ENCODE measurements around the gene RBM17. TPM values are rescaled to one million over a fixed set of nuclear protein-coding genes. Genes with fewer than 3 reads are reported as not detected.

The RBM17 gene
- total RNA-seq, 1 donor from 2014 or later = 142 TPM

GRCh38 chr10:6117711-6118110 is 28.9 kb downstream of the RBM17 start:
- Mint-ChIP-seq H3K4me3 (no peak overlapping the region), H3K27me3 (ENCODE audit: low read depth) (no peaks in the 10 kb centered on the region), H3K36me3 (ENCODE audit: low read depth) (peaks cover 11% of the 10 kb centered on the region), H3K27ac (ENCODE audit: unreplicated experiment) (no peak overlapping the region), H3K9me3 (no peaks in the 10 kb centered on the region), H3K4me1 (no peaks in the 10 kb centered on the region)
- TF ChIP-seq CTCF (conservative IDR thresholded peaks at IDR 0.05) = no peak
- DNase-seq (ENCODE audit: low read depth, low spot score) = no peak

- H3K9me3 Mint-ChIP-seq = no peaks in the 10 kb centered on the region
- H3K27me3 Mint-ChIP-seq (ENCODE audit: low read depth) = no peaks in the 10 kb centered on the region
- no peak for TF ChIP-seq CTCF (conservative IDR thresholded peaks at IDR 0.05)
- peaks cover under 1% of the 10 kb centered on the region for H3K4me1 Mint-ChIP-seq
- no peak overlapping the region for H3K4me3 Mint-ChIP-seq
- DNase-seq (ENCODE audit: low read depth, low spot score) = no peak
- no peak overlapping the region for H3K27ac Mint-ChIP-seq (ENCODE audit: unreplicated experiment)
- peaks cover 5% of the 10 kb centered on the region for H3K36me3 Mint-ChIP-seq (ENCODE audit: low read depth)
Measured at GRCh38 chr10:6119423-6119822, 30.6 kb downstream of the RBM17 start.

- peak overlapping the region; percentile 54 for H3K27ac Mint-ChIP-seq (ENCODE audit: unreplicated experiment)
- H3K4me1 Mint-ChIP-seq = peaks cover 5% of the 10 kb centered on the region
- peaks cover 3% of the 10 kb centered on the region for H3K36me3 Mint-ChIP-seq (ENCODE audit: low read depth)
- DNase-seq (ENCODE audit: low read depth, low spot score) = no peak
- no peak overlapping the region for H3K4me3 Mint-ChIP-seq
- H3K27me3 Mint-ChIP-seq (ENCODE audit: low read depth) = no peaks in the 10 kb centered on the region
- H3K9me3 Mint-ChIP-seq = no peaks in the 10 kb centered on the region
- TF ChIP-seq CTCF (conservative IDR thresholded peaks at IDR 0.05) = no peak
Measured at GRCh38 chr10:6119962-6120361, 31.1 kb downstream of the RBM17 start.

GRCh38 chr10:6120691-6121090 is 31.9 kb downstream of the RBM17 start:
- Mint-ChIP-seq H3K36me3 (ENCODE audit: low read depth) (peaks cover 3% of the 10 kb centered on the region), H3K4me1 (peaks cover 7% of the 10 kb centered on the region), H3K9me3 (no peaks in the 10 kb centered on the region), H3K4me3 (no peak overlapping the region), H3K27ac (ENCODE audit: unreplicated experiment) (peak overlapping the region; percentile 69), H3K27me3 (ENCODE audit: low read depth) (no peaks in the 10 kb centered on the region)
- no peak for TF ChIP-seq CTCF (conservative IDR thresholded peaks at IDR 0.05)
- DNase-seq (ENCODE audit: low read depth, low spot score) = no peak

- H3K9me3 Mint-ChIP-seq = no peaks in the 10 kb centered on the region
- DNase-seq (ENCODE audit: low read depth, low spot score) = no peak
- H3K27me3 Mint-ChIP-seq (ENCODE audit: low read depth) = no peaks in the 10 kb centered on the region
- peaks cover 3% of the 10 kb centered on the region for H3K36me3 Mint-ChIP-seq (ENCODE audit: low read depth)
- no peak for TF ChIP-seq CTCF (conservative IDR thresholded peaks at IDR 0.05)
- H3K4me1 Mint-ChIP-seq = peaks cover 7% of the 10 kb centered on the region
- no peak overlapping the region for H3K4me3 Mint-ChIP-seq
- peak overlapping the region; percentile 69 for H3K27ac Mint-ChIP-seq (ENCODE audit: unreplicated experiment)
Measured at GRCh38 chr10:6121146-6121545, 32.3 kb downstream of the RBM17 start.

GRCh38 chr10:6123532-6123931 is 34.7 kb downstream of the RBM17 start:
- H3K4me3 Mint-ChIP-seq = no peak overlapping the region
- H3K27ac Mint-ChIP-seq (ENCODE audit: unreplicated experiment) = no peak overlapping the region
- TF ChIP-seq CTCF (conservative IDR thresholded peaks at IDR 0.05) = no peak
- no peaks in the 10 kb centered on the region for H3K27me3 Mint-ChIP-seq (ENCODE audit: low read depth)
- H3K36me3 Mint-ChIP-seq (ENCODE audit: low read depth) = peaks cover 3% of the 10 kb centered on the region
- DNase-seq (ENCODE audit: low read depth, low spot score) = no peak
- H3K4me1 Mint-ChIP-seq = peaks cover 7% of the 10 kb centered on the region
- H3K9me3 Mint-ChIP-seq = no peaks in the 10 kb centered on the region

Data from neural crest cell (in vitro differentiated cells).